CD4-positive, alpha-beta T cell (primary cell): ENCODE data around the gene CEP295NL. TPM values are rescaled to one million over a fixed set of nuclear protein-coding genes. Genes with fewer than 3 reads are reported as not detected.

Experiments
- ATAC-seq: fragments of 200-7000 bp; cut with Tn5 transposase; one replicate; pipeline ENCODE4 v1.10.0; 2022; ENCODE audit warnings: mild to moderate bottlenecking; ENCODE audit not compliant: poor library complexity
- CTCF ChIA-PET: fragments of 350-600 bp; sonication (Branson Sonifier 250); formaldehyde crosslinking; loops from one replicate; lab custom pipeline; 2021; ENCODE audit warnings: antibody characterized with exemption, inconsistent platforms; lab: Charles Lee
- POLR2A ChIA-PET: fragments of 350-600 bp; sonication (Branson Sonifier 250); formaldehyde crosslinking; loops from one replicate; lab custom pipeline; 2021; ENCODE audit warnings: antibody characterized with exemption, inconsistent platforms; lab: Charles Lee
- DNase-seq, 14 experiments: peaks; one replicate each; pipeline ENCODE4 v3.0.0-alpha.2; 2013 to 2020; ENCODE audit warnings: mixed read lengths in 2 of 14
- H3K27ac ChIP-seq, 2 donors: one replicate each; pipeline versions ENCODE4 v1.5.1 to v1.7.0; 2013; ENCODE audit warnings: low read length in 2 of 2, low read depth in 1 of 2, mild to moderate bottlenecking in 1 of 2
- H3K27me3 ChIP-seq, 2 experiments: 1 replicate in 1 of 2; 2 replicates in 1 of 2; pipeline versions ENCODE4 v1.6.1 to v1.7.0; 2013; ENCODE audit warnings: low read length in 2 of 2, control low read depth in 1 of 2, mild to moderate bottlenecking in 1 of 2, moderate library complexity in 1 of 2; ENCODE audit not compliant: insufficient read depth in 2 of 2, control insufficient read depth in 1 of 2
- H3K36me3 ChIP-seq: one replicate; pipeline ENCODE4 v1.6.1; 2013; ENCODE audit warnings: low read length, control low read depth; ENCODE audit not compliant: insufficient read depth
- H3K4me1 ChIP-seq: one replicate; pipeline ENCODE4 v1.6.1; 2013; ENCODE audit warnings: low read length, control low read depth; ENCODE audit not compliant: insufficient read depth
- H3K4me3 ChIP-seq: one replicate; pipeline ENCODE4 v1.5.1; 2013; ENCODE audit warnings: mild to moderate bottlenecking, low read length, moderate library complexity
- H3K9me3 ChIP-seq, 2 experiments: 1 replicate in 1 of 2; 2 replicates in 1 of 2; pipeline versions ENCODE4 v1.6.1 to v1.7.0; 2013; ENCODE audit warnings: low read length in 2 of 2, mild to moderate bottlenecking in 2 of 2, control low read depth in 1 of 2, moderate library complexity in 1 of 2; ENCODE audit not compliant: control insufficient read depth in 1 of 2, insufficient read depth in 1 of 2
- H3K27ac Mint-ChIP-seq: one replicate; pipeline ENCODE4 v1.8.0; 2020; ENCODE audit warnings: mixed read lengths
- H3K27me3 Mint-ChIP-seq: one replicate; pipeline ENCODE4 v1.8.0; 2021; ENCODE audit warnings: mixed read lengths
- H3K36me3 Mint-ChIP-seq: one replicate; pipeline ENCODE4 v1.8.0; 2021; ENCODE audit warnings: low read depth, mixed read lengths
- H3K4me1 Mint-ChIP-seq: one replicate; pipeline ENCODE4 v1.8.0; 2021; ENCODE audit warnings: low read depth, mixed read lengths
- H3K4me3 Mint-ChIP-seq: one replicate; pipeline ENCODE4 v1.8.0; 2020; ENCODE audit warnings: mild to moderate bottlenecking, mixed read lengths
- H3K9me3 Mint-ChIP-seq: one replicate; pipeline ENCODE4 v1.8.0; 2020; ENCODE audit warnings: mixed read lengths
- CTCF ChIP-seq: fragments of 200-600 bp; IDR thresholded peaks from one replicate; pipeline ENCODE4 v1.8.0; 2022; ENCODE audit warnings: antibody characterized with exemption, mild to moderate bottlenecking
- intact Hi-C, 2 experiments: fragments of 100-400 bp; cut with DNase I in 1 of 2; cut with micrococcal nuclease in 1 of 2; formaldehyde crosslinking; loops; one replicate each; pipeline versions ENCODE4 v1.15.1 to v1.9.0; 2023 to 2025; cut with DNase I, micrococcal nuclease
- total RNA-seq, 174 experiments: library from RNA in 2 of 174; stranded (reverse) in 2 of 174; gene quantifications; one replicate each; pipeline ENCODE4 v1.2.3 and lab custom pipeline; 2021 to 2026

The CEP295NL gene
- total RNA-seq, 2 experiments from 2014 or later, result 2.6 to 2.7 TPM

GRCh38 chr17:78920528-78920927, 17.5 kb upstream of the CEP295NL start:
- Mint-ChIP-seq H3K27me3 (peaks cover 4% of the 10 kb centered on the region), H3K9me3 (no peaks in the 10 kb centered on the region), H3K4me3 (peak overlapping the region; percentile 17), H3K27ac (no peak overlapping the region), H3K4me1 (peaks cover 46% of the 10 kb centered on the region), H3K36me3 (no peaks in the 10 kb centered on the region)
- intact Hi-C loops, result loop anchor here (5.0 kb wide), 3 partner anchors 33 to 53 kb away; no protein-coding TSS in a partner anchor
- DNase-seq (no peak), ATAC-seq (no peak)
- no peak overlapping the region for H3K27ac ChIP-seq
- peaks cover 0 to 6% of the 10 kb centered on the region in 2 experiments for H3K9me3 ChIP-seq
- H3K4me3 ChIP-seq, result no peak overlapping the region
- H3K4me1 ChIP-seq, result peaks cover 28% of the 10 kb centered on the region
- ChIA-PET CTCF (no interaction called here), POLR2A (no interaction called here)
- peaks cover 4% of the 10 kb centered on the region in 2 experiments for H3K27me3 ChIP-seq
- no peaks in the 10 kb centered on the region for H3K36me3 ChIP-seq
- TF ChIP-seq CTCF, result no peak

- ATAC-seq, result no peak
- CTCF ChIA-PET, result no interaction called here
- Mint-ChIP-seq H3K36me3 (no peaks in the 10 kb centered on the region), H3K27me3 (peaks cover 4% of the 10 kb centered on the region), H3K9me3 (no peaks in the 10 kb centered on the region), H3K27ac (no peak overlapping the region), H3K4me1 (peaks cover 46% of the 10 kb centered on the region), H3K4me3 (no peak overlapping the region)
- Histone ChIP-seq H3K4me1 (peaks cover 27% of the 10 kb centered on the region), H3K36me3 (no peaks in the 10 kb centered on the region), H3K27me3 (peaks cover 4% of the 10 kb centered on the region in 2 experiments), H3K4me3 (no peak overlapping the region), H3K9me3 (peaks cover 0 to 6% of the 10 kb centered on the region in 2 experiments), H3K27ac (no peak overlapping the region)
- no peak for DNase-seq
- intact Hi-C loops, result loop anchor here (5.0 kb wide), 3 partner anchors 33 to 53 kb away; no protein-coding TSS in a partner anchor
- no peak for TF ChIP-seq CTCF
- POLR2A ChIA-PET, result no interaction called here
These were observed 17.0 kb upstream of the CEP295NL start for GRCh38 chr17:78919861-78920450.

- H3K27me3 ChIP-seq, result peaks cover under 1 to 2% of the 10 kb centered on the region in 2 experiments
- no peak overlapping the region for H3K4me3 ChIP-seq
- no peak for TF ChIP-seq CTCF
- DNase-seq, result no peak
- H3K27ac ChIP-seq, result no peak overlapping the region
- no peaks in the 10 kb centered on the region for H3K36me3 ChIP-seq
- CTCF ChIA-PET, result no interaction called here
- Mint-ChIP-seq H3K27me3 (peaks cover 4% of the 10 kb centered on the region), H3K36me3 (no peaks in the 10 kb centered on the region), H3K9me3 (no peaks in the 10 kb centered on the region), H3K27ac (no peak overlapping the region), H3K4me1 (peaks cover 46% of the 10 kb centered on the region), H3K4me3 (no peak overlapping the region)
- H3K9me3 ChIP-seq, result peaks cover 0 to 6% of the 10 kb centered on the region in 2 experiments
- POLR2A ChIA-PET, result no interaction called here
- intact Hi-C loops, result no loop called here
- H3K4me1 ChIP-seq, result peaks cover 20% of the 10 kb centered on the region
- no peak for ATAC-seq
These were observed 16.0 kb upstream of the CEP295NL start for GRCh38 chr17:78918979-78919378.
